Mammary epithelial cell (primary cell): Measurements from ENCODE around the gene AKR7A3.
"Not testable (repeated sequence)": the region's sequence is repeated elsewhere in the genome, so short reads cannot be mapped to it uniquely, and the experiment has no call there.

Experiments used
- EZH2 ChIP-seq: IDR thresholded peaks from 2 replicates; pipeline ENCODE4 v1.6.1; 2012; ENCODE audit warnings: low read length, inconsistent platforms, borderline replicate concordance
- TF ChIP-seq, protein P1 (sequence below), 2 donors: IDR thresholded peaks in 1 of 2; conservative IDR thresholded peaks in 1 of 2; 2 replicates each; pipeline ENCODE4 v1.5.1; 2011 to 2012; ENCODE audit warnings: inconsistent platforms in 2 of 2, low read length in 2 of 2, mild to moderate bottlenecking in 2 of 2, control low read depth in 1 of 2, low read depth in 1 of 2; ENCODE audit not compliant: insufficient read depth in 1 of 2; ENCODE audit errors: extremely low read depth in 1 of 2

DNA sequence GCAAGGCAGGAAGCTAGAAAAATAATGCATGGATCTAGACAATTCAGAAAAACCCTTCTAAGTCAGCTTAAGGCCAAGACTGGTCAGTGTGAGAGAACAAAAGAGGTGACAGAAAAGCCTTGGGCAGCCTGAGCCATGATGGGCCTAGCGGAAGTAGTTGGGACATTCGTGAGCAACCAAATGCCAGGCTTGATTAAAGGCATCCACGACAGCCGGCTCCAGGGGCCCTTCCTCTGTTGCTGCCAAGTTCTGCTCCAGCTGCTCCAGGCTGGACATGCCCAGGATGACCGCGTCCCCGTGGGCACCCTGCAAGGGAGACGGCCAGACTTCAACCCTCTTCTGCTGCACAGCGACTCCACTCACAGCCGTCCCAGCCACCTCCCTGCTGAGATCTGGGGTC, 15.5 kb upstream of the AKR7A3 start:
- TF ChIP-seq, protein P1, sequence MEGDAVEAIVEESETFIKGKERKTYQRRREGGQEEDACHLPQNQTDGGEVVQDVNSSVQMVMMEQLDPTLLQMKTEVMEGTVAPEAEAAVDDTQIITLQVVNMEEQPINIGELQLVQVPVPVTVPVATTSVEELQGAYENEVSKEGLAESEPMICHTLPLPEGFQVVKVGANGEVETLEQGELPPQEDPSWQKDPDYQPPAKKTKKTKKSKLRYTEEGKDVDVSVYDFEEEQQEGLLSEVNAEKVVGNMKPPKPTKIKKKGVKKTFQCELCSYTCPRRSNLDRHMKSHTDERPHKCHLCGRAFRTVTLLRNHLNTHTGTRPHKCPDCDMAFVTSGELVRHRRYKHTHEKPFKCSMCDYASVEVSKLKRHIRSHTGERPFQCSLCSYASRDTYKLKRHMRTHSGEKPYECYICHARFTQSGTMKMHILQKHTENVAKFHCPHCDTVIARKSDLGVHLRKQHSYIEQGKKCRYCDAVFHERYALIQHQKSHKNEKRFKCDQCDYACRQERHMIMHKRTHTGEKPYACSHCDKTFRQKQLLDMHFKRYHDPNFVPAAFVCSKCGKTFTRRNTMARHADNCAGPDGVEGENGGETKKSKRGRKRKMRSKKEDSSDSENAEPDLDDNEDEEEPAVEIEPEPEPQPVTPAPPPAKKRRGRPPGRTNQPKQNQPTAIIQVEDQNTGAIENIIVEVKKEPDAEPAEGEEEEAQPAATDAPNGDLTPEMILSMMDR (conservative IDR thresholded peaks at IDR 0.05 in 1 of 2, IDR thresholded peaks at IDR 0.05 in 1 of 2; ENCODE audit: extremely low read depth in 1 of 2, insufficient read depth in 1 of 2, low read depth in 1 of 2, low read length in 2 of 2), result not testable (repeated sequence)
- TF ChIP-seq EZH2, result not testable (repeated sequence)
